HG03139 (cell line): ENCODE data around the gene RND1.
A peak's percentile ranks its signal among the peaks of the same experiment; 100 is the strongest.
"Not testable (repeated sequence)": the region's sequence is repeated elsewhere in the genome, so short reads cannot be mapped to it uniquely, and the experiment has no call there.

ENCODE experiments used
- ATAC-seq: cut with Tn5 transposase; IDR thresholded peaks from one replicate; pipeline ENCODE4 v1.9.1; 2021; ENCODE audit not compliant: unreplicated experiment

The RND1 gene

DNA sequence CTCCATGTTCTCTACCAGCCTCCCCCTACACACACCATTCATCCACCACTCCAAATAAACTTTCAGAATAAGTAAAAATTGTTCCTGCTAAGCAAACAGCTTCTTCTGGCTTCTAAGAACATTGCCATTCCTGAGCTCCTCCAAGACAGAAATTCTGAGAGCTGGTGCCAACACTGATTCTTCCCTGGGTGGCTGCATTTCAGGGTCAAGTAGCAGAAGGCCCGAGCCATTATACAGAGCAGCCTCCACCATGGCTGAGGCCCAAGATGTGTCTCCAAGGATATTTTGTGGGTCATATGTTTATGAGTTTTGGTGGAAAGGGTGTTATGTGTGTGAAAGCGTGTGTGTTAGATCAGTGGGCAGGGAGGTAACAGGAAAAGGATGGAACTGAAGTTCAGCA is 3.5 kb upstream of the RND1 start:
- ATAC-seq: no peak

DNA sequence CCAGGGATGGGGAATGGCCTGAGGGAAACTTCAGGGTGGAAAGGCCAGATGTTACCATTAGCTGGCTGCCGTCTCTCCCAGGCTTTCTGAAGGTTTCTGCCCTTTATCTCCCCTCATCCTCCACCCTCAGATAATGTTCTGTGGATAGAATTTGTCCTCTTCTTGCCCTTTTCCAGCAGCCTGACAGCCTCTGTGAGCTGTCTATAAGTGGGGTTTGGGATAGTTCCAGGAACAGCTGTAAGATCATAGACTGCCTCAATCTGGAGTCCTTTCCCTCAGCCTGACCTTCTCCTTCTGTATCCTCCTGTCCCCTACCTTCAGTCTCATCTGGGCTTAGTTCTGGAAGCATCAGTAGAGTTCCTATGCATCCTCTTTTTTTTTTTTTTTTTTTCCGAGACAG is 2.8 kb upstream of the RND1 start:
- ATAC-seq: no peak

- peak; percentile 43 for ATAC-seq
Measured at GRCh38 chr12:48866052-48866711, 512 bp upstream of the RND1 start.

GRCh38 chr12:48863291-48863690 is 2.4 kb downstream of the RND1 start:
- ATAC-seq: no peak

DNA sequence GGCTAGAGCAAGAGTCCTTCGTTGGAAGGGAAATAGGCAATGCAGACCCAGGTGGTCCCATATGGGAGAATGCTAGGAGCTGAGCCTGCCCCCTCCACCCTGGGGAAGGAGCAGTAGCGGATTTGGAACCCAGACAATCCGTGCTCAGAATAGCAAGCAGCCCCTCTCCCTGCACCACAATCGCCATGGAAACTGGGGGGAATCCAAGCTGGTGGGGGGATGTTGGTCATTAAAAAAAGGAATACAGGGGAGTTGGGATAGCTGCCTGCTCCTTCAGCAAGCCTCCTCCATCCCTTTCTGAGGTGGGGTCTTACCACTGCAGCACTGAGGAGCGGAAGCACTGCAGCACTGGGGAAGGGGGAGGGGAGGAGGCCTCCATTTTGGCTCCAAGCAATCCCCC is 2.9 kb downstream of the RND1 start:
- no peak for ATAC-seq

GRCh38 chr12:48861111-48861510 is 4.6 kb downstream of the RND1 start:
- ATAC-seq: no peak

- not testable (repeated sequence) for ATAC-seq
Measured at GRCh38 chr12:48860236-48860635, 5.4 kb downstream of the RND1 start.

- no peak for ATAC-seq
Measured at GRCh38 chr12:48859607-48860006, 6.1 kb downstream of the RND1 start.

GRCh38 chr12:48858043-48858442 is 7.6 kb downstream of the RND1 start:
- no peak for ATAC-seq

DNA sequence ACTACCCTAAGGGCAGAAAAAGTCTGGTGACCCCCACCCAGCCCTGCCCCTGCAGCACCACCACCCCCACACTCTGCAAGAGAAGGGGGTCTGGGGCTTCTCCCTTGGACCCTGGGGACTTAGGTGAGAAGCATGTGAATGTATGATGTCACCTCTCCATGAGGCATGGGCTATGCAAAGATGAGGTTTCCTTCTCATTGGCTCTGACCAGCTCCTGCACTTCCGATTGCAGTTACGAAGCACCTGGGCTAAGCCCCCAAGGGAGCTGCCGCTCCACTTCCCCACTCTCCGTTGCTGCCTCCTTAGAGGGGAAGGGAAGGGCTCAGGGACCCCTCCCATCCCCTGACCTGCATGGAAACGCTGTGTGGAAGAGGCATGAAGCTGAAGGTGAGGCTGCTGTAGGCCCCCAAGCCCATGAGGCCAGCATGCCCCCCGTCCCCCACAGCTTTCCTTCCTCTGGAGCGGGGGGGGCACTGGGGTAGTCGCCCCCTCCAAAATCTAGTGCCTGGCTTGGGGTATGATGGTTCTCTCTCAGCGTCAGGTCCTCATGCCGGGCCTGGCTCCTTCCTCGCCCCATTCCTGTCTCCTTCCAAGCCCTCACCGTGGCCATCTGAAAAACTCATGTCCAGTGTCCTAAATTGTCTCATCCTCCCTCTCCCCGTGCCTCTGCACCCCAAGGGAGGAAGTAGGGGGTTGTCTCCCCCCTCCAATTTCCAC is 8.2 kb downstream of the RND1 start:
- no peak for ATAC-seq

DNA sequence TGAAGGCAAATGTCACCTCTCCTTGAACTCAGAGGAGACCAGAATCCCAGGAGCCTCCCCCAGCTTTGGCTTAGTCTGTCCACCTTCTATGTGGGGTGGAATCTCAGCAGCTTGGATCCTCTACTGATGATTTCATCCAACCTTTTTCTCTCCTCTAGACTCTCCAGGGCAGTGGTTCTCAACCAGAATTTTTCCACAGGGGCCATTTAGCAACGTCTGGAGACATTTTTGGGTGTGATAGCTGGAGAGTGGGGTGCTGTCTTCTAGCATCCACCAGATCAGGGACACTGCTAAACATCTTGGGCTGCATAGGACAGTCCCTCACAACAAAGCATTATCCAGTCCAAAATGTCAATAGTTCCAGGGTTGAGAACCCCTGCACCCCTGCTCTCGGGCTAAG is 9.3 kb downstream of the RND1 start:
- ATAC-seq: no peak

DNA sequence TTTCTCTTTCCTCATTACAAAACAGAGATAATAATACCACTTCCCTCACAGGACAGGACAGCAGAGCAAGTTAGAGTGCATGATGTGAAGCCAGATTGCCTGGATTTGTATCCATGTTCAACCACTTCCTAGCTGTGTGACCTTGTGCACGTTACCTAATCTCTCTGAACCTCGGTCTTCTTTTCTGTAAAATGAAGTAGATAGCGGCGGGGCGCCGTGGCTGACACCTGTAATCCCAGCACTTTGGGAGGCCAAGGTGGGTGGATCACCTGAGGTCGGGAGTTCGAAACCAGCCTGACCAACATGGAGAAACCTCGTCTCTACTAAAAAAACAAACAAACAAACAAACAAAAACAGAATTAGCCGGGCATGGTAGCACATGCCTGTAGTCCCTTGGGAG is 10.7 kb downstream of the RND1 start:
- ATAC-seq: not testable (repeated sequence)

DNA sequence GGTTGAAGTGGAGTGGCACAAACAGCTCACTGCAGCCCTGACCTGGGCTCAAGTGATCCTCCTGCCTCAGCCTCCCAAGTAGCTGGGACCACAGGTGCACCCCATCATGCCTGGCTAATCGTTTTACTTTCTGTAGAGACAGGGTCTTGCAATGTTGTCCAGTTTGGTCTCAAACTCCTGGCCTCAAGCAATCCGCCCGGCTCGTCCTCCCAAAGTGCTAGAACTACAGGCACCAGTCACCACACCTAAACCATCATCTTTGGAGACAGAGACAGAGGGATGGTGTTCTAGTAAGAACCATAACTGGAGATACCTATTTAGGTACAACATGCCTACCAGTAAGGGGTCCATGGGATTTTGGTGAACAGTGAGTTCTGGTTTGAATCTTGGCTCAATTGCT is 11.2 kb downstream of the RND1 start:
- no peak for ATAC-seq

- peak; percentile 40 for ATAC-seq
Measured at GRCh38 chr12:48852734-48853688, 12.7 kb downstream of the RND1 start.

GRCh38 chr12:48851883-48852733 is 13.6 kb downstream of the RND1 start, which contains the start of gene DDX23:
Gene DDX23, minus strand, starts transcription at chr12:48852163. Its CDS starts 6,381 bp downstream, at chr12:48845782.
- ATAC-seq: peak; percentile 87

- ATAC-seq: not testable (repeated sequence)
Measured at GRCh38 chr12:48842021-48842420, 23.6 kb downstream of the RND1 start.

DNA sequence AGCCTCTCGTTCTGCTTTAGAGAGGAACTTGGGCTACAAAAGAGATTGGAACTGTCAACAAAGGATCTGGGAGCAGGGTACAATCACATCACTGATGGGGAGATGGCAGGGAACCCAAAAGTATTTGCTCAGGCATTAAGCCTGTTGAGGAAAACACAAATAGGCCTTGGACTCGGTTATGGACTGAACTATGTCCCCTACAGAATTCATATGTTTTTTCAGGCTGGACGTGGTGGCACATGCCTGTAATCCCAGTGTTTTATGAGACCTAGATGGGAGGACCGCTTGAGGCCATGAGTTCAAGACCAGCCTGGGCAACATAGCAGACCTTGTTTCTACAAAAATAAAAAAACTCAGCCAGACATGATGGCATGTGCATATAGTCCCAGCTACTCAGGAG is 27.6 kb downstream of the RND1 start:
- ATAC-seq: no peak

DNA sequence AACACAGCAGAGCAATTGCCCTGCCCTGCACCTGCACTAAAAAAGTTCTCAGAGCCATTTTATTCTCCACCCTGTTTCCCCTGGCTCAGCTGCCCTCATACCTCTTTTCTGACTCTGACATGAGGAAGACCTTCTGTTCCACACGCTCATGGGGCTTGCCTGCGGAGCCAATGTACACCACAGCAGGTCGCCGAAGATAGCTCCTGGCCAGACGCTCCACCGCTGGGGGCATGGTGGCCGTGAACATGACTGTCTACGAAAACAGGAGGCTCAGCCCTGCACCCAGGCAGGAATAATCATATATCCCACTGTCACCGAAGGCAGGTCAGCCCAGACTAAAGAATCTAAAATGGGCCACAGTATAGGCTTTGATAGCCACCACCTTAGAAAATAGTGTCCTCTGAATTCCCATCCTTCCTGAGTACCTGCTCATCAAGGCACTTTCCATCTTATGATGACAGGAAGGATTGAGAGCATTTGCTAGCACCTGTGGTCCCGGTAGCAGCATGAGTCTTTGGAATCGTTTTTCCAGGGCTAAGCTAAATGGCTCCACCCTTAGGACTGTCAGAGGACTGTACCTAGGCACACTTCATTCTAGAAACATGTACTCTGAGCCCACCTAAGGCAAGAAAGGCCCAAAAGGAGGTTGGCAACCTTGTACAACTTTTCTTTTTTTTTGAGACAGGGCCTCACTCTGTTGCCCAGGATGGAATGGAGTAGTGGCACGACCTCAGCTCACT is 33.2 kb downstream of the RND1 start:
- no peak for ATAC-seq

DNA sequence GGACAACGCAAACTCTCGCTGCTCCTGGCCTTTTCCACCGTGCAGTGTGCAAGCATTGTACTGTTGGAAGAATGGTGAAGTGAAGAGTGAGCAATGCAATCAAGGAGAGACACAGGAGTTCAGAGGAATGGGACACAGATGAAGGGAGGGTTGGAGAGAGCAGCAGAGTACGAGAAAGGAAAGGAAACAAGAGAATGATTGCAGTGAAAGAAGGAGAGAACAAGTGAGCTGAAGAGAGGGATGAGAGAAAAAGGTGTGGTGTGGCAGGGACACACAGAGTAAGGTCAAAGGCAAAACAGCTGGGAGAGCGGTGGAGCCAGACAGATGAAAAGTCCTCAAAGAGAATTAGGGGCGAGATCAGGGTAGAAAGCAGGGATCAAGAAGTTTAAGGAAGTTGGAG is 34.4 kb downstream of the RND1 start:
- ATAC-seq: no peak
